Measurements from ENCODE around the gene TENM3.
"Not testable (repeated sequence)": the region's sequence is repeated elsewhere in the genome, so short reads cannot be mapped to it uniquely, and the experiment has no call there.

Gene TENM3

GRCh38 chr4:182243204-182243603 is at the start of gene TENM3:
TSS of gene TENM3 (plus strand) at chr4:182243402. CDS start at chr4:182324021, 80,619 bp downstream.
- DNase-seq, result not testable (repeated sequence)

DNA sequence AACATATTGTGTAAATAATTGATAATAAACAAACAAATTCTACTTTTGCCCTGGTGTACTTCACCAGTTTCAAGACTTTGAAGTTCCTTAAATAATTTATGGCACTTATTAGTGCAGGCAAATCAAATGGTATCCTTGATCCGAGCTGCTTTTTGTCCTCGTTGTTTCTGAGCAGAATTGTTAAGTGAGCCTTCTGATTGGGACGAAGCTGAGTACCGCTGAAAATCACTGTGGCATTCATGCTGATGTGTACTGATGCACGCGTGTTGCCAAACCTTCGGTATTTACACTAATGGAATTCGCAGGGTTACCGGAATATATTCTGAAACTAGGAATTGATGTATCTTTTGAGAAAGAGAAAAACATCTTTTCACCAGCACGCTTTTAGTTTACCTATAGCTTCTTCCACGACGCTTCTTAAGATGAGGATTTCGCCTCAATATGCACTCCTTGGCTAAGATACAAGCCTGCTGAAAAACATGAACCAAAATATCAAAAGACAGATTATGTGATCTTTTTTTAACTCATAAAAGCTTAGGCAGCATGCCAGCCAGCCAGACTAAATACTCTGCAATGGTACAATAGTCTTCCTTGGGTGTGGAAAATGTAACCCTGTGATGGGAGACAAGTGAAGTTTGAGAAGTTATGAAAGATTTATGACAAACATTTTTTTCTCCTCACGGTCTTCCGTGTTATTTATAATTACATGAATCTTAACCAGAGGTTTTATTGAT is 48.9 kb upstream of the TENM3 start:
- no peak for DNase-seq

GRCh38 chr4:182197611-182198010 is 45.6 kb upstream of the TENM3 start:
- no peak for DNase-seq

DNA sequence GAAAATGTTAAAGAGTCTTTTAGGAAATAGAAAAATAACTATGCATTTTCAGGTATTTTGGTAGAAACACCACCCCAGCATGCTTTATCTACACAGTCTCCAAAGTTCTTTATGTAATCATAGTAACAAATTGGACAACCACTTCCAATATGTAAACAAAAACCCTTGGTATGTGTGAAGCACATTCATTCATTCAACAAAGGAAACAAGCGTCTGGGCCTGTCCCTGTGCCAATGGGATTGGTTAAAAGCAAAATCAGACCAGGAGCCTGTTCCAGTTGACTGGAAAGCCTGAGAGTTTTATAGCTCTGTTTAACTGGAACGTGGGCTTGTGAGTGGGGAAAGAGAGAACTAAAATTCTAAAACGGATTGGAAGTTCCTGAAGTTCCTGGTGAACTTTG is 41.3 kb upstream of the TENM3 start:
- no peak for DNase-seq

GRCh38 chr4:182202650-182203049 is 40.6 kb upstream of the TENM3 start:
- DNase-seq, result no peak

DNA sequence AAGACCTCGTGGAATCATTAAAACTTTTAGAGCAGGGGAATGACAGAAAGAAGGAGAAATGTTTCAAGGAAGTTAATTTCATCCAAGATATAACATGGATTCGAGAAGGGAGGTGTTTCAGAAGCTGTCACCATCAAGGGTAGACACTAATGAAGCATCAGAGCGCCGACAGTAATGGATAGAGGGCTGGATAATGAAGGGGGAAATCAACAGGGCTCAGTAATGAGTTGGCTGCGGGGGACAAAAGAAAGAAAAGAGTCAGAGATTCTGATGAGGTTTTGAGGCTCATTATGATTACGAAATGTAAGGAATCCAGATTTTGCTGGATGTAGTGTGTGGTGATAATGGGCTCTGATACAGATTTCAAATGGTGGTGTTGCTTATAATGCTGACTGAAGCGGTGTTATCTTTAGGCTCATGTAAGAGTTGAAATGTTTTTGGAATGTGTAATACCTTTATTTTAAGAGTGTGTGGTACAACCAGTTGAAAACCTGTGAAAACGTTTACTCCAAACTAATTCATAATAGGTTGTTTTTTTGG is 39.3 kb upstream of the TENM3 start:
- DNase-seq, result no peak

DNA sequence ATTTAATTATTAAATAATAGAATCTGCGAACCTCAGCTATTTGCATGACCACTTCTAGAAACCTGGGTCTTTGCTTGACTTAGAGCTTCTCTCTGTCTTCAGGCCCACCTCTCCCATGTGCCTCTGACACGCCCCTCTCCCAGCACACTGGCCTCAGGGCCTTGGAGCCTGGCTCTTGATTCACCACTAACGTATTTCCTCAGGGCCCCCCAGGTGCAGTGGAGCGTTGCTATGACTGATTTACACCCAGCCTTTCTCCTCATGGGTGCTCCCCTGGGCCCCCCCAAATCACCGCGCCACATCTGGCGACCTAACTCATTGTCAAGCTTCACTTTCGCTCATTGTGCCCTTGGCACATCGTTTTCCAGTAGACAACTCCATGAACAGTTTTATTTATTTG is 37.9 kb upstream of the TENM3 start:
- no peak for DNase-seq

DNA sequence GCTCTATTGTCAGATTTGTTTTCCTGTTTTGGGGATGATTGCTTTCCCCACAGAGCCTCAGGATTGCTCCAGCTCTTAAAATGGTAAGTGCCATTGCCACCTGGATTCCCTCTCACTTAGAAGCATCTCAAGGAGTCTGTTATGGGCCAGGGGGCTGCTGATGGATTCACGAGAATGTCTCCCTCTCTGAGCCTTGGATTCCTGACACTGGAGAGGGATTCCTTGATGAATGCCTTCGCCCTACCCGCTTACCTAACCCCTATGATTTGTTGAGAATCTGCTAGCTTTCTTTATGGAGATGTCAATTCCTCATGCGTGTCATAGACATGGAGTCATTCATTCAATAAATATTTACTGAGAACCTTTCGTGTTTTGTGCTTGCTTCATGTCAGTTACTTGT is 36.9 kb upstream of the TENM3 start:
- DNase-seq, result no peak

DNA sequence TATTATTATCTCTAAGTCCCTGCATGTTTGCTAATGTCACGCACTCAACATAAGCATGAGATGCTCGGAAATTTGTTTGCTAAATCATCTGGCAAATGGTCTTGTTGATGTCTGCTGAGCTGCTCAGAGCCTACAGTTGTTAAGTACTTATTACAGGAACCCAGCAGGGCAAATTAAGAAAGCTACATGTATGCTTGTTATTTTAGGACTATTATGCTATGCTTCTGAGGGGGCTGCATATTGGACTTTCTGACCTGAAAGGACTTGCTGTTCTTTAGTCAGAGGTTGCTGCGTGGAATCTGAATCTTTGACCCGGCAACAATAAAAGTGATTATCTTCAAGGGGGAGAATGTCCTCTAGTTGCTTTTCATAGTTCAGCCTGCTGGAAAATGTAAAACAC is 36.3 kb upstream of the TENM3 start:
- no peak for DNase-seq

DNA sequence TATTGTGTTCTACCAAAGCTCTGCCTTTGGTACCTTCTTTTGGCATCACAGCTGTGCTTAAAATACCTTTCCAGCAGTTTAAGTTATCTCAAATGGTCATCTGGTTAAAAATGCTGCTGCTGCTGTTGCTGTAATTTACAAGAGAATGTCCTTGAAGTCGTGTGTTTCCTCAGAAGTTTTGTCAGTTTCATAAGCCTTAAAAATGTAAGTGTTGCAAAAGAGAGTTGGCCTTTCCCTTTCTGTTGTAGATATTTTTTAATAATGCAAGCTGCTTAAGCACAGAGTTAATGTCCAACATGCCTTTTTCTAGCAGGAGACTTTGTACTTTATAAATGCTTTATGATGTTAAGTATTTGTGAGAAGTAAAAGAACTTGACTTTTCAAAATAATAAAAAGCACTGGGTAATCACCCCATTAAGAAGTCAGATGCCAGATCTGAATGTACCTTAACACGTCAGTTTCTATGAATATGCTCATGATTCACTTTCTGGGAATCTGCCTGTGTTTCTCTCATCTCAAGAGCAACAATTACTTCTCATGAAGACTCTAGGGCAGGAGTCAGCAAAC is 35.3 kb upstream of the TENM3 start:
- DNase-seq, result no peak

GRCh38 chr4:182208526-182209050 is 34.6 kb upstream of the TENM3 start:
- no peak for DNase-seq

- DNase-seq, result peak in 3 of 51 donors; percentile 5 to 14 (median 6)
Observed at GRCh38 chr4:182212211-182212761, 30.9 kb upstream of the TENM3 start.

DNA sequence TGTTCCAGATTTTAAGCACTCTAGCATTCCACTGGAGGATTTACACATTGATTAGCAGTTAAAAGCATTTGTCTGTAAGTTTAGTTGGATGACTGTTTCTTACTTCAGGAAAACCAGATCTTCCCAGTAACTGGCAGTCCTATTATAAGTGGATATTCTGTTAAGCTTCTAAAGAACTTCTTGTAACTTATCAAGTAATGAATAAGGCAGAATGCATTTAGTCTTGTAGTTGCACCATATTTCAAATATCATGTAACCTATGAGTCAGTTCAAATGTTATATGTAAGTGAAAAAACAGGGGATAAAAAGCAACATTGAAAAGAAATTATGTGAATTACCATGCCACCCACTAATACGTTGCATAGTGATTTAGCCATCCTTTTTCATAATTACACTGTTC is 30.2 kb upstream of the TENM3 start:
- DNase-seq, result no peak

DNA sequence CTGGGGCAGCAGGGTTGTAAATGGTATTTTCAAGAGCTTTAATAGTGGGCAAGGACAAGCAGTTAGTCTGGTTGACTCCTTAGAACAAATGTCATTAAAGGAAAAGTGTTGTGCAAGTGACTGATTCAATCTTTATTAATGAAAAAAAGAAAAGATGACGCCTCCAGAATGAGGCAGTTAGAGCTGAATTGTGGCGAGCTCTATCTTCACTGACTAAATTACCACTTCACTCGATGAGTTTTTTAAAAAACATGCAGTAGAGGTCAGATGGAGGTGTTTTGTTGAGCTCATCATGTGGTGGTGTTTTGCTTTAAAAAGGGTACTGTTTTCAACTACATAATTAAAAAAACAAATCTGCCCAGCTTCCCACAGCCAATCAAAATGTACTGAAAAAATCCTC is 28.1 kb upstream of the TENM3 start:
- no peak for DNase-seq

- no peak for DNase-seq
Observed at GRCh38 chr4:182216005-182216404, 27.2 kb upstream of the TENM3 start.

DNA sequence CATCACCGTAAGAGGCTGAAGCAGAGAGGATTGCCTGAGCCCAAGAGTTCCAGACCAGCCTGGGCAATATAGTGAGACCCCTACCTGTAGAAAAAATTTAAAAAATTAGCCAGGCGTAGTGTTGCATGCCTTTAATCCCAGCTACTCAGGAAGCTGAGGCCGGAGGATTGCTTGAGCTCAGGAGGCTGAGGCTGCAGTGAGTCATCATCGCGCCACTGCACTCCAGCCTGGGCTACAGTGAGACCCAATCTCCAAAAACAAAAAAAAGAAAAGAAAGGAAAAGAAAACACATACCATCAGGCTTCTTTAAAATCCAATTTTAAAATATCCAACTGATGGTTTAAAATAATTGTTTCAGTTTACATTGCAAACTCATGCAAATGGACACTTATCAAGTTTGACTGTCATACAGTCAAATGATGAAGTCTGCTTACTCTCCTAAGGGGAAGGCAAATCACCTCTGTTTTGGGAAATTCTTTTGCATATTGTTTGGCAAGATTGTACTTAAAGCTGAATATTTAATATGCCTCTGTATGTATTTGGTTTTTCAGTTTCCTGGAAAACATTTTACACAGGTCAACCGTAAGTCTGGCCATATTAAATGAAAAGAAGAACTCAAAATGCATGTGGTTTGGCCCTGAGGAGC is 23.7 kb upstream of the TENM3 start:
- DNase-seq, result no peak

DNA sequence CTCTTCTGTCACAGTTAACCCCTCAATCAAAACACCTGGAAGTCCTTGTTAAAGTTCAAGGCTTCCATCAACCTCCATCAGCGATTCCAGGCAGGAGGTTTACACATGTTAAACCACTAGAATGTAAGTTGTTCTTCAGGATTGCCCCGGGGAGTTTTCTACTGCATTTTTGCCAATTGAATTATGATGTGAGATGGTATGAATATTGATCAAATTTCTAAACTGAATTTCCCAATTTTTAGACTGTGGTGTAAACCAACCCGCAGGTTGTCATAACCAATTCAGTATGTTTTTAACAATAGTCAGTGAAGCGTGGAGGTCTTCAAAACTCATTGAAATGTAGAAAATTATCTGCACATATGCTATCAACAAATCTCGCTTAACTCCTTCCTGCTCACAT is 21.2 kb upstream of the TENM3 start:
- DNase-seq, result no peak

- no peak for DNase-seq
Observed at GRCh38 chr4:182222766-182223165, 20.4 kb upstream of the TENM3 start.

GRCh38 chr4:182223708-182224107 is 19.5 kb upstream of the TENM3 start:
- DNase-seq, result no peak

GRCh38 chr4:182224192-182224850 is 18.9 kb upstream of the TENM3 start:
- no peak for DNase-seq

- no peak for DNase-seq
Observed at GRCh38 chr4:182225257-182225852, 17.8 kb upstream of the TENM3 start.
